SK-N-SH (cell line): ENCODE results near the gene PLEKHM3. TPM values are rescaled to one million over a fixed set of nuclear protein-coding genes. Genes with fewer than 3 reads are reported as not detected.

Experiments used
- CTCF ChIA-PET: fragments of 300-600, 350-600 bp; formaldehyde crosslinking; extraction: SDS; loops from one replicate; lab custom pipeline; 2021; lab: Yijun Ruan, JAX
- POLR2A ChIA-PET: fragments of 350-600 bp; sonication (Branson Sonifier 250); formaldehyde crosslinking; extraction: SDS; loops from one replicate; lab custom pipeline; 2020; ENCODE audit warnings: antibody characterized with exemption, inconsistent platforms; lab: Yijun Ruan, JAX
- DNase-seq: peaks from one replicate; pipeline ENCODE4 v3.0.0; 2012
- H2AFZ ChIP-seq: fragments of 200-600 bp; sonication (generic); 2 replicates; pipeline ENCODE4 v1.8.1; 2016; ENCODE audit warnings: antibody characterized with exemption, mild to moderate bottlenecking, low read depth
- H3F3A ChIP-seq: fragments of 200-600 bp; sonication (generic); replicated peaks from 2 replicates; pipeline ENCODE3; 2016; ENCODE audit warnings: antibody characterized with exemption, mild to moderate bottlenecking; ENCODE audit not compliant: insufficient read depth
- H3K27ac ChIP-seq, 2 experiments: fragments of 200-500 bp in 1 of 2; fragments of 200-600 bp in 1 of 2; sonication (Bioruptor generic) in 1 of 2; sonication (generic), shearing (Covaris generic) in 1 of 2; 2 replicates each; pipeline versions ENCODE4 v1.5.1 to v1.6.1; 2014 to 2016; ENCODE audit warnings: low read depth in 2 of 2, inconsistent platforms in 1 of 2, low read length in 1 of 2, mild to moderate bottlenecking in 1 of 2, mixed read lengths in 1 of 2
- H3K27me3 ChIP-seq: fragments of 200-600 bp; sonication (generic), shearing (Covaris generic); 2 replicates; pipeline ENCODE4 v1.6.1; 2016; ENCODE audit warnings: mixed run types; ENCODE audit not compliant: insufficient read depth
- H3K36me3 ChIP-seq, 2 experiments: fragments of 200-500 bp in 1 of 2; fragments of 200-600 bp in 1 of 2; sonication (Bioruptor generic) in 1 of 2; sonication (generic) in 1 of 2; replicated peaks in 1 of 2; 2 replicates each; pipeline versions ENCODE3 to v1.5.1; 2014 to 2016; ENCODE audit warnings: low read length in 1 of 2, mild to moderate bottlenecking in 1 of 2; ENCODE audit not compliant: insufficient read depth in 2 of 2, control insufficient read depth in 1 of 2
- H3K4me1 ChIP-seq, 2 experiments: fragments of 200-500 bp in 1 of 2; fragments of 200-600 bp in 1 of 2; sonication (Bioruptor generic) in 1 of 2; sonication (generic), shearing (Covaris generic) in 1 of 2; 2 replicates each; pipeline versions ENCODE4 v1.5.1 to v1.6.1; 2014 to 2016; ENCODE audit warnings: low read depth in 1 of 2, low read length in 1 of 2, mixed run types in 1 of 2; ENCODE audit not compliant: insufficient read depth in 2 of 2, control insufficient read depth in 1 of 2
- H3K4me2 ChIP-seq: fragments of 200-600 bp; sonication (generic), shearing (Covaris generic); 2 replicates; pipeline ENCODE4 v1.6.1; 2017; ENCODE audit warnings: mixed run types
- H3K4me3 ChIP-seq, 2 experiments: fragments of 200-500 bp in 1 of 2; fragments of 200-600 bp in 1 of 2; sonication (Bioruptor generic) in 1 of 2; sonication (generic), shearing (Covaris generic) in 1 of 2; 2 replicates each; pipeline versions ENCODE4 v1.5.1 to v1.8.1; 2014 to 2016; ENCODE audit warnings: low read depth in 2 of 2, inconsistent platforms in 1 of 2, low read length in 1 of 2, mild to moderate bottlenecking in 1 of 2, mixed read lengths in 1 of 2, moderate library complexity in 1 of 2
- H3K79me2 ChIP-seq: fragments of 200-600 bp; sonication (generic); 2 replicates; pipeline ENCODE4 v1.8.1; 2017; ENCODE audit warnings: mild to moderate bottlenecking; ENCODE audit not compliant: insufficient read depth
- H3K9ac ChIP-seq: fragments of 200-600 bp; sonication (generic); 2 replicates; pipeline ENCODE4 v1.6.1; 2017; ENCODE audit warnings: mixed run types
- H3K9me2 ChIP-seq: fragments of 200-600 bp; sonication (generic); 2 replicates; pipeline ENCODE4 v1.6.1; 2017; ENCODE audit warnings: mixed run types
- H3K9me3 ChIP-seq: fragments of 200-600 bp; sonication (generic); 2 replicates; pipeline ENCODE4 v1.6.1; 2017; ENCODE audit warnings: mixed run types, mild to moderate bottlenecking, moderate library complexity
- H4K20me1 ChIP-seq: fragments of 200-600 bp; sonication (generic); 2 replicates; pipeline ENCODE4 v1.6.1; 2017; ENCODE audit warnings: mild to moderate bottlenecking, mixed run types; ENCODE audit not compliant: insufficient read depth
- CHD2 ChIP-seq: fragments of 150-350 bp; IDR thresholded peaks from 2 replicates; pipeline ENCODE4 v1.6.1; 2018; ENCODE audit warnings: low read length; ENCODE audit not compliant: partially characterized antibody
- CTCF ChIP-seq: fragments of 200-600 bp; sonication (generic); IDR thresholded peaks from 2 replicates; pipeline ENCODE4 v1.6.1; 2017; ENCODE audit warnings: antibody characterized with exemption, mild to moderate bottlenecking, moderate library complexity
- EP300 ChIP-seq, 2 experiments: IDR thresholded peaks; 2 replicates each; pipeline versions ENCODE4 v1.4.0 to v1.6.1; 2012; ENCODE audit warnings: borderline replicate concordance in 1 of 2, low read depth in 1 of 2, low read length in 1 of 2
- EZH2phosphoT487 ChIP-seq: fragments of 200-600 bp; sonication (generic); IDR thresholded peaks from 2 replicates; pipeline ENCODE4 v1.6.1; 2017; ENCODE audit warnings: low read depth, mixed run types, mild to moderate bottlenecking, antibody characterized with exemption, moderate library complexity, borderline replicate concordance
- GABPA ChIP-seq: IDR thresholded peaks from 2 replicates; pipeline ENCODE4 v1.4.0; 2012; ENCODE audit warnings: low read depth, mild to moderate bottlenecking
- GATA2 ChIP-seq: sonication (generic); formaldehyde crosslinking; IDR thresholded peaks from 2 replicates; pipeline ENCODE4 v1.5.0; 2020; ENCODE audit warnings: mild to moderate bottlenecking, missing genetic modification reagents
- MEF2A ChIP-seq: IDR thresholded peaks from 2 replicates; pipeline ENCODE4 v1.4.0; 2012; ENCODE audit warnings: low read depth, borderline replicate concordance
- PBX3 ChIP-seq: IDR thresholded peaks from 2 replicates; pipeline ENCODE4; 2012
- RCOR1 ChIP-seq: fragments of 150-350 bp; IDR thresholded peaks from 2 replicates; pipeline ENCODE4 v1.6.1; 2017; ENCODE audit warnings: antibody characterized with exemption, low read length
- SMC3 ChIP-seq: IDR thresholded peaks from 2 replicates; pipeline ENCODE4 v1.6.1; 2012; ENCODE audit warnings: low read depth, low read length, improper control_type of control experiment
- TAF1 ChIP-seq: IDR thresholded peaks from 2 replicates; pipeline ENCODE4 v1.6.1; 2012; ENCODE audit warnings: low read depth, mild to moderate bottlenecking, low read length, moderate library complexity, borderline replicate concordance
- USF2 ChIP-seq: fragments of 150-350 bp; IDR thresholded peaks from 2 replicates; pipeline ENCODE4 v1.6.1; 2017; ENCODE audit warnings: antibody characterized with exemption, low read length, low read depth, borderline replicate concordance
- ZBTB33 ChIP-seq: IDR thresholded peaks from 2 replicates; pipeline ENCODE4 v1.4.0; 2012; ENCODE audit warnings: low read depth, borderline replicate concordance
- WGBS: methylation state at CpG from one replicate; pipeline ENCODE4 v1.1.6; 2017; ENCODE audit warnings: low lambda C conversion rate; 5-methylcytosine and 5-hydroxymethylcytosine counted together
- polyA plus RNA-seq, 3 experiments: library from polyadenylated mRNA; depleted of rRNA; stranded (reverse); fragments of >200 nt; gene quantifications; 2 replicates each; pipeline ENCODE4 v1.2.3, GENCODE V29; 2012
- TF ChIP-seq, protein P1 (sequence below): IDR thresholded peaks from 2 replicates; pipeline ENCODE4 v1.4.0; 2012; ENCODE audit warnings: low read depth, borderline replicate concordance
- TF ChIP-seq, protein P2 (sequence below): IDR thresholded peaks from 2 replicates; pipeline ENCODE4 v1.6.1; 2012; ENCODE audit warnings: mild to moderate bottlenecking, low read depth, low read length, moderate library complexity

Gene PLEKHM3
- polyA plus RNA-seq, 1 of the 3 experiments (the other 2 are of a cell fraction) = 1.9 TPM

GRCh38 chr2:207891086-207891844, 134.1 kb downstream of the PLEKHM3 start:
- ChIA-PET POLR2A (no interaction called here), CTCF (no interaction called here)
- Histone ChIP-seq H3K4me3 (no peak overlapping the region), H3K4me2 (no peak overlapping the region), H4K20me1 (no peaks in the 10 kb centered on the region), H3K36me3 (no peaks in the 10 kb centered on the region), H3K9ac (no peak overlapping the region), H2AFZ (no peak overlapping the region), H3K27me3 (no peaks in the 10 kb centered on the region), H3K4me1 (peaks cover 0 to 3% of the 10 kb centered on the region in 2 experiments; a peak in 1 of 4 replicates), H3F3A (no peaks in the 10 kb centered on the region), H3K9me2 (no peaks in the 10 kb centered on the region), H3K79me2 (no peaks in the 10 kb centered on the region), H3K9me3 (no peaks in the 10 kb centered on the region), H3K27ac (no peak overlapping the region)
- WGBS = 85% methylated on average over 4 of the region's 4 CpGs
- no peak for TF ChIP-seq SMC3
- no peak for TF ChIP-seq PBX3
- TF ChIP-seq CTCF = no peak
- no peak for TF ChIP-seq RCOR1
- TF ChIP-seq TAF1 = no peak
- TF ChIP-seq MEF2A = no peak
- TF ChIP-seq, protein P1, sequence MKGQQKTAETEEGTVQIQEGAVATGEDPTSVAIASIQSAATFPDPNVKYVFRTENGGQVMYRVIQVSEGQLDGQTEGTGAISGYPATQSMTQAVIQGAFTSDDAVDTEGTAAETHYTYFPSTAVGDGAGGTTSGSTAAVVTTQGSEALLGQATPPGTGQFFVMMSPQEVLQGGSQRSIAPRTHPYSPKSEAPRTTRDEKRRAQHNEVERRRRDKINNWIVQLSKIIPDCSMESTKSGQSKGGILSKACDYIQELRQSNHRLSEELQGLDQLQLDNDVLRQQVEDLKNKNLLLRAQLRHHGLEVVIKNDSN = no peak
- TF ChIP-seq GABPA = no peak
- TF ChIP-seq EP300 (IDR thresholded peaks at IDR 0.05; ENCODE audit: borderline replicate concordance in 1 of 2, low read depth in 1 of 2, low read length in 1 of 2) = no peak
- no peak for TF ChIP-seq GATA2
- DNase-seq = no peak

DNA sequence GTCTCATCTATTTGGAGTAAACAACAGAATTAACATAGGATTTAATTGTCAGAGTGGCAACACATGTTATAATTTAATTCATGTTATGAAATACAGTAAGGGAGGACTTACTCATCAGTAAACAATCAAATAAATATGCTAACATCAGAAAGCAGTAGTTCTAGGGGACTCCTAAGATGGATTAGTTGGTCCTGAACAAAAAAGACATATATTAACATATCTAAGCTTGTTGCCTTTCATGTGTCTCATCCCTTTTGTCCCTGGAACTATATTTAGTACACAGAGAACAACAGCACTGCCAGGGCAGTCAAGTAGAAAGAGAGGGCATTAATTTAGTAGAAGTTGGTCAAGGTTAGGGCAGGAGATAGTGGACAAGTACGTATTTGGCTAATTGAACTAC, 137.8 kb downstream of the PLEKHM3 start:
- H3K9ac ChIP-seq = no peak overlapping the region
- H3K9me2 ChIP-seq = no peaks in the 10 kb centered on the region
- WGBS = 83% methylated on average over 1 of the region's 1 CpG
- H4K20me1 ChIP-seq = no peaks in the 10 kb centered on the region
- no peaks in the 10 kb centered on the region for H3K9me3 ChIP-seq
- peaks cover 0 to 3% of the 10 kb centered on the region in 2 experiments for H3K36me3 ChIP-seq
- H3F3A ChIP-seq = peaks cover 4% of the 10 kb centered on the region
- CTCF ChIA-PET = no interaction called here
- no peak overlapping the region for H3K4me3 ChIP-seq
- H3K4me1 ChIP-seq = no peaks in the 10 kb centered on the region; a peak in 1 of 4 replicates
- POLR2A ChIA-PET = no interaction called here
- H3K27ac ChIP-seq = no peak overlapping the region
- no peak overlapping the region for H2AFZ ChIP-seq
- no peaks in the 10 kb centered on the region for H3K79me2 ChIP-seq
- no peaks in the 10 kb centered on the region for H3K27me3 ChIP-seq
- no peak for DNase-seq
- no peak overlapping the region for H3K4me2 ChIP-seq
- TF ChIP-seq CHD2 (no peak), EP300 (IDR thresholded peaks at IDR 0.05; ENCODE audit: borderline replicate concordance in 1 of 2, low read depth in 1 of 2, low read length in 1 of 2) (no peak), USF2 (no peak), EZH2phosphoT487 (no peak), GATA2 (no peak), ZBTB33 (no peak), SMC3 (no peak)
- TF ChIP-seq, protein P2, sequence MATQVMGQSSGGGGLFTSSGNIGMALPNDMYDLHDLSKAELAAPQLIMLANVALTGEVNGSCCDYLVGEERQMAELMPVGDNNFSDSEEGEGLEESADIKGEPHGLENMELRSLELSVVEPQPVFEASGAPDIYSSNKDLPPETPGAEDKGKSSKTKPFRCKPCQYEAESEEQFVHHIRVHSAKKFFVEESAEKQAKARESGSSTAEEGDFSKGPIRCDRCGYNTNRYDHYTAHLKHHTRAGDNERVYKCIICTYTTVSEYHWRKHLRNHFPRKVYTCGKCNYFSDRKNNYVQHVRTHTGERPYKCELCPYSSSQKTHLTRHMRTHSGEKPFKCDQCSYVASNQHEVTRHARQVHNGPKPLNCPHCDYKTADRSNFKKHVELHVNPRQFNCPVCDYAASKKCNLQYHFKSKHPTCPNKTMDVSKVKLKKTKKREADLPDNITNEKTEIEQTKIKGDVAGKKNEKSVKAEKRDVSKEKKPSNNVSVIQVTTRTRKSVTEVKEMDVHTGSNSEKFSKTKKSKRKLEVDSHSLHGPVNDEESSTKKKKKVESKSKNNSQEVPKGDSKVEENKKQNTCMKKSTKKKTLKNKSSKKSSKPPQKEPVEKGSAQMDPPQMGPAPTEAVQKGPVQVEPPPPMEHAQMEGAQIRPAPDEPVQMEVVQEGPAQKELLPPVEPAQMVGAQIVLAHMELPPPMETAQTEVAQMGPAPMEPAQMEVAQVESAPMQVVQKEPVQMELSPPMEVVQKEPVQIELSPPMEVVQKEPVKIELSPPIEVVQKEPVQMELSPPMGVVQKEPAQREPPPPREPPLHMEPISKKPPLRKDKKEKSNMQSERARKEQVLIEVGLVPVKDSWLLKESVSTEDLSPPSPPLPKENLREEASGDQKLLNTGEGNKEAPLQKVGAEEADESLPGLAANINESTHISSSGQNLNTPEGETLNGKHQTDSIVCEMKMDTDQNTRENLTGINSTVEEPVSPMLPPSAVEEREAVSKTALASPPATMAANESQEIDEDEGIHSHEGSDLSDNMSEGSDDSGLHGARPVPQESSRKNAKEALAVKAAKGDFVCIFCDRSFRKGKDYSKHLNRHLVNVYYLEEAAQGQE = no peak
